H1 (cell line): ENCODE measurements around the gene HS3ST5. TPM values are rescaled to one million over a fixed set of nuclear protein-coding genes. Genes with fewer than 3 reads are reported as not detected.

ENCODE experiments used
- CTCF ChIA-PET: fragments of 300-600 bp; sonication (Branson Sonifier 250); formaldehyde crosslinking; loops from one replicate; lab custom pipeline; 2021; ENCODE audit not compliant: partially characterized antibody; lab: Charles Lee
- POLR2A ChIA-PET: fragments of 300-600 bp; sonication (Branson Sonifier 250); formaldehyde crosslinking; loops from one replicate; lab custom pipeline; 2021; ENCODE audit warnings: inconsistent platforms; ENCODE audit not compliant: partially characterized antibody; lab: Charles Lee
- DNase-seq, 2 experiments: peaks; one replicate each; pipeline versions ENCODE4 v3.0.0 to v3.0.0-alpha.2; 2010 to 2022; ENCODE audit warnings: low spot score in 2 of 2, low read depth in 1 of 2, mixed read lengths in 1 of 2
- FAIRE-seq: peaks from 2 replicates; lab custom pipeline; 2011; peaks lifted over from hg19 to GRCh38; lab: Jason Lieb, UNC
- H2AFZ ChIP-seq: 2 replicates; pipeline ENCODE4 v1.8.1; 2012; ENCODE audit warnings: low read length, inconsistent platforms
- H2AK5ac ChIP-seq: 2 replicates; pipeline ENCODE4 v1.6.1; 2013; ENCODE audit warnings: low read depth, low read length
- H2BK120ac ChIP-seq: replicated peaks from 2 replicates; pipeline ENCODE3; 2013; ENCODE audit warnings: low read depth, low read length, inconsistent platforms
- H2BK12ac ChIP-seq: 2 replicates; pipeline ENCODE4 v1.6.1; 2013; ENCODE audit warnings: low read depth, low read length
- H2BK15ac ChIP-seq: 2 replicates; pipeline ENCODE4 v1.6.1; 2013; ENCODE audit warnings: low read length
- H2BK20ac ChIP-seq: 2 replicates; pipeline ENCODE4 v1.6.1; 2013; ENCODE audit warnings: low read length
- H2BK5ac ChIP-seq: 2 replicates; pipeline ENCODE4 v1.6.1; 2013; ENCODE audit warnings: low read depth, low read length
- H3K14ac ChIP-seq: 2 replicates; pipeline ENCODE4 v1.6.1; 2013; ENCODE audit warnings: inconsistent platforms; ENCODE audit not compliant: insufficient read length
- H3K18ac ChIP-seq: 2 replicates; pipeline ENCODE4 v1.6.1; 2013; ENCODE audit warnings: low read length; ENCODE audit errors: extremely low read depth
- H3K23ac ChIP-seq: 2 replicates; pipeline ENCODE4 v1.6.1; 2013; ENCODE audit warnings: inconsistent platforms; ENCODE audit not compliant: insufficient read length
- H3K23me2 ChIP-seq: 2 replicates; pipeline ENCODE4 v1.6.1; 2013; ENCODE audit warnings: low read depth, low read length
- H3K27ac ChIP-seq: 2 replicates; pipeline ENCODE4 v1.6.1; 2011; ENCODE audit warnings: low read depth, low read length, inconsistent platforms
- H3K27me3 ChIP-seq, 4 experiments: replicated peaks in 1 of 4; 1 replicate in 1 of 4; 2 replicates in 3 of 4; pipeline versions ENCODE4 v1.6.1 to v1.8.1; 2011 to 2013; ENCODE audit warnings: low read length in 3 of 4, mild to moderate bottlenecking in 3 of 4, inconsistent platforms in 2 of 4, mixed read lengths in 2 of 4, moderate library complexity in 1 of 4; ENCODE audit not compliant: control insufficient read depth in 3 of 4, insufficient read depth in 3 of 4; ENCODE audit errors: extremely low read depth in 1 of 4
- H3K36me3 ChIP-seq, 4 experiments: 2 replicates each; pipeline versions ENCODE4 v1.6.1 to v1.8.1; 2011 to 2013; ENCODE audit warnings: mild to moderate bottlenecking in 4 of 4, low read length in 3 of 4, moderate library complexity in 2 of 4, control low read depth in 1 of 4, inconsistent platforms in 1 of 4; ENCODE audit not compliant: insufficient read depth in 4 of 4, control insufficient read depth in 2 of 4
- H3K4ac ChIP-seq: replicated peaks from 2 replicates; pipeline ENCODE3; 2013; ENCODE audit warnings: low read length, low read depth, mixed read lengths, inconsistent platforms; ENCODE audit not compliant: insufficient read length
- H3K4me1 ChIP-seq, 4 experiments: replicated peaks in 1 of 4; 1 replicate in 1 of 4; 2 replicates in 3 of 4; pipeline versions ENCODE4 v1.6.1 to v1.8.1; 2011 to 2013; ENCODE audit warnings: low read length in 3 of 4, inconsistent platforms in 2 of 4, mixed read lengths in 1 of 4; ENCODE audit not compliant: insufficient read depth in 4 of 4, control insufficient read depth in 3 of 4
- H3K4me2 ChIP-seq, 2 experiments: 2 replicates each; pipeline versions ENCODE4 v1.6.1 to v1.8.1; 2011 to 2013; ENCODE audit warnings: low read depth in 2 of 2, low read length in 2 of 2, control low read depth in 1 of 2, inconsistent platforms in 1 of 2, mild to moderate bottlenecking in 1 of 2; ENCODE audit not compliant: insufficient read depth in 1 of 2
- H3K4me3 ChIP-seq, 4 experiments: fragments of 200-600, 300-600 bp in 1 of 4; sonication (generic), shearing (Covaris generic), sonication (Bioruptor Twin) in 1 of 4; 2 replicates each; pipeline versions ENCODE4 v1.5.1 to v1.8.1; 2011 to 2016; ENCODE audit warnings: low read length in 4 of 4, low read depth in 3 of 4, control low read depth in 2 of 4, inconsistent platforms in 2 of 4, mild to moderate bottlenecking in 2 of 4, mixed read lengths in 1 of 4, moderate library complexity in 1 of 4; ENCODE audit not compliant: insufficient read depth in 2 of 4; ENCODE audit errors: extremely low read depth in 1 of 4
- H3K56ac ChIP-seq: replicated peaks from 2 replicates; pipeline ENCODE3; 2013; ENCODE audit warnings: low read depth, mild to moderate bottlenecking, mixed read lengths, low read length, inconsistent platforms; ENCODE audit not compliant: insufficient read length
- H3K79me1 ChIP-seq: 2 replicates; pipeline ENCODE4 v1.6.1; 2013; ENCODE audit warnings: low read depth, low read length, control low read depth
- H3K79me2 ChIP-seq, 2 experiments: 2 replicates each; pipeline versions ENCODE4 v1.6.1 to v1.8.1; 2012 to 2013; ENCODE audit warnings: low read length in 2 of 2, mild to moderate bottlenecking in 2 of 2, inconsistent platforms in 1 of 2; ENCODE audit not compliant: insufficient read depth in 2 of 2, control insufficient read depth in 1 of 2
- H3K9ac ChIP-seq, 4 experiments: replicated peaks in 1 of 4; 1 replicate in 1 of 4; 2 replicates in 3 of 4; pipeline versions ENCODE4 v1.6.1 to v1.8.1; 2011 to 2013; ENCODE audit warnings: low read depth in 3 of 4, low read length in 3 of 4, control low read depth in 2 of 4, mild to moderate bottlenecking in 2 of 4, moderate library complexity in 2 of 4, inconsistent platforms in 1 of 4; ENCODE audit errors: extremely low read depth in 1 of 4
- H3K9me3 ChIP-seq, 2 experiments: 2 replicates each; pipeline versions ENCODE4 v1.6.1 to v1.8.1; 2012 to 2013; ENCODE audit warnings: mild to moderate bottlenecking in 2 of 2, moderate library complexity in 2 of 2, control low read depth in 1 of 2, inconsistent platforms in 1 of 2, low read depth in 1 of 2, low read length in 1 of 2, mixed read lengths in 1 of 2; ENCODE audit not compliant: insufficient read depth in 2 of 2
- H4K20me1 ChIP-seq, 2 experiments: replicated peaks in 1 of 2; 2 replicates each; pipeline versions ENCODE3 to v1.8.1; 2011 to 2013; ENCODE audit warnings: inconsistent platforms in 2 of 2, low read length in 2 of 2, mild to moderate bottlenecking in 1 of 2; ENCODE audit not compliant: insufficient read depth in 2 of 2, control insufficient read depth in 1 of 2
- H4K5ac ChIP-seq: 2 replicates; pipeline ENCODE4 v1.6.1; 2013; ENCODE audit warnings: low read length, low read depth, mixed read lengths, inconsistent platforms; ENCODE audit not compliant: insufficient read length
- H4K8ac ChIP-seq: 2 replicates; pipeline ENCODE4 v1.8.0; 2013; ENCODE audit warnings: mild to moderate bottlenecking, moderate library complexity, low read length, inconsistent platforms; ENCODE audit not compliant: insufficient read depth; ENCODE audit errors: extremely low read depth
- H4K91ac ChIP-seq: replicated peaks from 2 replicates; pipeline ENCODE3; 2013; ENCODE audit warnings: low read length, mixed read lengths, inconsistent platforms; ENCODE audit not compliant: insufficient read length
- BACH1 ChIP-seq: IDR thresholded peaks from 2 replicates; pipeline ENCODE4 v1.6.1; 2012; ENCODE audit warnings: low read length, improper control_type of control experiment
- CHD2 ChIP-seq: IDR thresholded peaks from 2 replicates; pipeline ENCODE4 v1.6.1; 2012; ENCODE audit warnings: low read length, improper control_type of control experiment
- HDAC6 ChIP-seq: IDR thresholded peaks from one replicate; pipeline ENCODE4 v1.7.1; 2012; ENCODE audit warnings: low read depth, mild to moderate bottlenecking, inconsistent platforms, low read length, moderate library complexity
- KDM1A ChIP-seq: fragments of 200-600, 300-600 bp; sonication (generic); IDR thresholded peaks from 2 replicates; pipeline ENCODE4 v1.7.1; 2016; ENCODE audit warnings: mild to moderate bottlenecking, low read length, borderline replicate concordance
- KDM5A ChIP-seq: fragments of 200-600 bp; IDR thresholded peaks from 2 replicates; pipeline ENCODE4 v1.7.1; 2012; ENCODE audit warnings: mild to moderate bottlenecking, low read length, inconsistent platforms, mixed read lengths
- POLR2AphosphoS5 ChIP-seq: IDR thresholded peaks from 2 replicates; pipeline ENCODE4 v1.6.1; 2011; ENCODE audit warnings: low read depth, low read length
- RNF2 ChIP-seq: fragments of 200-900, 300-1000 bp; sonication (generic); IDR thresholded peaks from 2 replicates; pipeline ENCODE4 v1.7.1; 2016; ENCODE audit warnings: borderline replicate concordance, low read depth, mild to moderate bottlenecking, antibody characterized with exemption, low read length; ENCODE audit not compliant: poor library complexity, severe bottlenecking; ENCODE audit errors: missing control alignments
- SIN3A ChIP-seq, 2 experiments: IDR thresholded peaks in 1 of 2; conservative IDR thresholded peaks in 1 of 2; 2 replicates each; pipeline ENCODE4 v1.6.1; 2011 to 2012; ENCODE audit warnings: low read length in 2 of 2, improper control_type of control experiment in 1 of 2, low read depth in 1 of 2, mild to moderate bottlenecking in 1 of 2
- TBP ChIP-seq: IDR thresholded peaks from 2 replicates; pipeline ENCODE4 v1.6.1; 2011; ENCODE audit warnings: low read depth, low read length, improper control_type of control experiment
- WGBS, 2 experiments: shearing (Covaris generic) in 1 of 2; methylation state at CpG; one replicate each; pipeline versions ENCODE4 v1.1.6 to v1.1.7; 2013 to 2015; ENCODE audit warnings: low lambda C conversion rate in 2 of 2, mixed read lengths in 2 of 2, inconsistent platforms in 1 of 2, low coverage in 1 of 2, missing lambda C conversion rate in 1 of 2; ENCODE audit not compliant: insufficient replicate concordance in 2 of 2, insufficient coverage in 1 of 2, insufficient read length in 1 of 2; ENCODE audit errors: extremely low coverage in 1 of 2, missing lambda C conversion rate in 1 of 2; 5-methylcytosine and 5-hydroxymethylcytosine counted together
- polyA plus RNA-seq, 7 experiments: library from polyadenylated mRNA; depleted of rRNA in 3 of 7; stranded (reverse) in 5 of 7; unstranded in 2 of 7; fragments of >200 nt in 5 of 7; fragments of 200-250 nt in 2 of 7; gene quantifications; 1 replicate in 5 of 7; 2 replicates in 1 of 7; 4 replicates in 1 of 7; pipeline versions ENCODE4 v1.2.1 to v1.2.3, GENCODE V29; 2011 to 2013; ENCODE audit warnings: missing spikeins in 2 of 7, mixed read lengths in 2 of 7
- total RNA-seq: library from RNA; stranded (reverse); fragmentation: NEBNext Ultra II Directional; extraction: Animal tissue kit (Norgen Biotek cat#: 25700); gene quantifications from 2 replicates; pipeline ENCODE4 v1.2.1, GENCODE V29; 2021
- TF ChIP-seq, protein P1 (sequence below): IDR thresholded peaks from 2 replicates; pipeline ENCODE4 v1.6.1; 2011; ENCODE audit warnings: low read depth, mild to moderate bottlenecking, low read length; ENCODE audit not compliant: insufficient read depth
- TF ChIP-seq, protein P2 (sequence below): IDR thresholded peaks from 2 replicates; pipeline ENCODE4 v1.6.1; 2012; ENCODE audit warnings: inconsistent platforms

The HS3ST5 gene
- total and polyA plus RNA-seq, 2 of the 8 experiments (the other 6 are each of a cell fraction or from before 2014, with no cell fraction given), result 1.2 to 9.9 TPM

DNA sequence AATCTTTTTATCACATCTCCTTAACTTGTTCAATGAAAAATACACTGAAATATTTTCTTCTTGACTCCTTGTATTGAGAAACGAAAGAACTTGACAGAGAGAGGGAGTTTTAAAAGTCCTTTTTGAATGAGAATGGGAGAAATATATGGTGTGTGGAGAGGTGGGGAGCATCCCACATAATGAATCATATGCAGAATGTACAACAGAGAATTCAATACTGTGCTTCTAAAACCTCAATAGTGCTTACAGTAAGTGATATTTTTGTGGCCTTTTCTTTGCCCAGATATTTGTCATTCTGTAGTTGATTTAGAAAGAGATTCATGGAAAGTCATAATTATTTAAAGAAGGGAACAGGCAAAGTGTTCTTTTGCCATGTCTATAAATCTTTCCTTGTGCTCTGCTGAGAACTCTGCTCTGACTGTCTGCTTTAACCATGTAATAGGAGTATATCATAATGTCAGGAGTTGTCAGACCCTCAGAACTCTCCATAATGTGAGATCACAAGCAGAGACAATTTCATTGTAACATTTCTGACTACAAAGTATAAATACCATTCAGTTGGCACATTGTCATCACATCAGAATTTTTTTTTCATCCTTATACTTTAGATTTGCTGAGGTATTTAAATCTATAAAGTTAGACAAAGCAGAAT is 32.8 kb upstream of the HS3ST5 start:
- no peak overlapping the region for H3K4me3 ChIP-seq
- no peak overlapping the region for H3K18ac ChIP-seq
- no peaks in the 10 kb centered on the region for H3K79me1 ChIP-seq
- 96% methylated on average over 1 of the region's 1 CpG; no CpG with 5 or more reads in 1 of the 2 experiments for WGBS, 2 experiments
- H4K91ac ChIP-seq, result no peak overlapping the region
- no peak overlapping the region for H3K4me2 ChIP-seq
- H3K23ac ChIP-seq, result no peak overlapping the region
- no peak overlapping the region for H3K27ac ChIP-seq
- H3K14ac ChIP-seq, result no peak overlapping the region
- peaks cover 0 to 9% (median 4%) of the 10 kb centered on the region in 4 experiments; a peak in 2 of 7 replicates for H3K4me1 ChIP-seq
- H4K5ac ChIP-seq, result no peak overlapping the region
- no peaks in the 10 kb centered on the region for H3K27me3 ChIP-seq
- H2BK20ac ChIP-seq, result no peak overlapping the region
- no peaks in the 10 kb centered on the region for H3K79me2 ChIP-seq
- no peak overlapping the region for H2AK5ac ChIP-seq
- no peak overlapping the region for H3K56ac ChIP-seq
- H2BK5ac ChIP-seq, result no peak overlapping the region
- H2BK15ac ChIP-seq, result no peak overlapping the region
- no peaks in the 10 kb centered on the region for H3K9me3 ChIP-seq
- H3K9ac ChIP-seq, result no peak overlapping the region
- POLR2A ChIA-PET, result interaction anchor here (1.3 to 2.3 kb wide), 2 partner anchors 11 to 36 kb away, joined by 4 to 10 read pairs; no protein-coding TSS in a partner anchor
- H4K20me1 ChIP-seq, result no peaks in the 10 kb centered on the region
- no peak overlapping the region for H4K8ac ChIP-seq
- CTCF ChIA-PET, result no interaction called here
- H3K4ac ChIP-seq, result no peak overlapping the region
- no peak for FAIRE-seq
- H3K23me2 ChIP-seq, result no peaks in the 10 kb centered on the region
- H3K36me3 ChIP-seq, result no peaks in the 10 kb centered on the region
- H2BK12ac ChIP-seq, result no peak overlapping the region
- H2AFZ ChIP-seq, result no peak overlapping the region
- no peak for DNase-seq
- no peak overlapping the region for H2BK120ac ChIP-seq
- TF ChIP-seq CHD2 (no peak), SIN3A (conservative IDR thresholded peaks at IDR 0.05 in 1 of 2, IDR thresholded peaks at IDR 0.05 in 1 of 2; ENCODE audit: low read depth in 1 of 2, low read length in 2 of 2) (no peak), TBP (no peak), POLR2AphosphoS5 (no peak), RNF2 (no peak), KDM1A (no peak), HDAC6 (no peak), BACH1 (no peak), KDM5A (no peak)
- TF ChIP-seq, protein P1, sequence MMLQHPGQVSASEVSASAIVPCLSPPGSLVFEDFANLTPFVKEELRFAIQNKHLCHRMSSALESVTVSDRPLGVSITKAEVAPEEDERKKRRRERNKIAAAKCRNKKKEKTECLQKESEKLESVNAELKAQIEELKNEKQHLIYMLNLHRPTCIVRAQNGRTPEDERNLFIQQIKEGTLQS, result no peak
- TF ChIP-seq, protein P2, sequence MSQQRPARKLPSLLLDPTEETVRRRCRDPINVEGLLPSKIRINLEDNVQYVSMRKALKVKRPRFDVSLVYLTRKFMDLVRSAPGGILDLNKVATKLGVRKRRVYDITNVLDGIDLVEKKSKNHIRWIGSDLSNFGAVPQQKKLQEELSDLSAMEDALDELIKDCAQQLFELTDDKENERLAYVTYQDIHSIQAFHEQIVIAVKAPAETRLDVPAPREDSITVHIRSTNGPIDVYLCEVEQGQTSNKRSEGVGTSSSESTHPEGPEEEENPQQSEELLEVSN, result no peak
